Panc1 (cell line): ENCODE results near the gene ARHGAP25. TPM values are rescaled to one million over a fixed set of nuclear protein-coding genes. Genes with fewer than 3 reads are reported as not detected.
A peak's percentile ranks its signal among the peaks of the same experiment; 100 is the strongest.

Experiments
- ATAC-seq: fragments of 200-7000 bp; cut with Tn5 transposase; 2 replicates; pipeline ENCODE4 v1.9.1; 2020; ENCODE audit warnings: mild to moderate bottlenecking, moderate library complexity
- Bru-seq: library from RNA; stranded (reverse); fragments of 400-500 nt; gene quantifications from one replicate; lab custom pipeline; 2021; lab: Mats Ljungman, UMichigan
- BruChase-seq, 2 experiments: library from RNA; stranded (reverse); fragments of 400-500 nt; gene quantifications; one replicate each; lab custom pipeline; 2021; lab: Mats Ljungman, UMichigan
- BruUV-seq: library from RNA; stranded (reverse); fragments of 400-500 nt; replicated peaks from 2 replicates; lab custom pipeline; 2021; lab: Mats Ljungman, UMichigan
- CTCF ChIA-PET: fragments of 300-600 bp; sonication (Branson Sonifier 250); formaldehyde crosslinking; loops from one replicate; lab custom pipeline; 2022; ENCODE audit warnings: antibody characterized with exemption; lab: Charles Lee
- POLR2A ChIA-PET: fragments of 300-600 bp; sonication (Branson Sonifier 250); formaldehyde crosslinking; loops from one replicate; lab custom pipeline; 2022; ENCODE audit warnings: antibody characterized with exemption; lab: Charles Lee
- DNase-seq: peaks from one replicate; pipeline ENCODE4 v3.0.0-alpha.2; 2010; ENCODE audit warnings: low read depth, low spot score
- H3K27ac ChIP-seq: 2 replicates; pipeline ENCODE4 v1.5.1; 2011; ENCODE audit warnings: mild to moderate bottlenecking, low read length, inconsistent platforms
- H3K27me3 ChIP-seq: fragments of 200-500 bp; sonication (Bioruptor generic); 2 replicates; pipeline ENCODE4 v1.6.0; 2014; ENCODE audit warnings: low read length, inconsistent platforms; ENCODE audit not compliant: control insufficient read depth, insufficient read depth
- H3K36me3 ChIP-seq: fragments of 200-500 bp; sonication (Bioruptor generic); 2 replicates; pipeline ENCODE4 v1.5.1; 2014; ENCODE audit warnings: inconsistent platforms, mild to moderate bottlenecking, low read length, moderate library complexity; ENCODE audit not compliant: control insufficient read depth, insufficient read depth
- H3K4me1 ChIP-seq: 2 replicates; pipeline ENCODE4 v1.5.1; 2011; ENCODE audit warnings: inconsistent platforms, mild to moderate bottlenecking, low read length, moderate library complexity; ENCODE audit not compliant: control insufficient read depth, insufficient read depth
- H3K4me3 ChIP-seq, 2 experiments: 2 replicates each; pipeline ENCODE4 v1.5.1; 2011 to 2012; ENCODE audit warnings: low read depth in 2 of 2, low read length in 2 of 2, mild to moderate bottlenecking in 2 of 2, inconsistent platforms in 1 of 2, moderate library complexity in 1 of 2
- H3K9me3 ChIP-seq: fragments of 200-500 bp; sonication (Bioruptor generic); 2 replicates; pipeline ENCODE4 v1.5.1; 2014; ENCODE audit warnings: low read depth, mild to moderate bottlenecking, inconsistent platforms, low read length, moderate library complexity; ENCODE audit not compliant: control insufficient read depth, insufficient read depth
- POLR2AphosphoS5 ChIP-seq: IDR thresholded peaks from 2 replicates; pipeline ENCODE4 v1.6.1; 2012; ENCODE audit warnings: mild to moderate bottlenecking, low read depth, low read length, moderate library complexity
- SIN3A ChIP-seq: IDR thresholded peaks from 2 replicates; pipeline ENCODE4 v1.6.1; 2012; ENCODE audit warnings: low read depth, mild to moderate bottlenecking, low read length, moderate library complexity, borderline replicate concordance; ENCODE audit not compliant: insufficient read depth
- TCF7L2 ChIP-seq: IDR thresholded peaks from 2 replicates; pipeline ENCODE4 v1.6.1; 2011; ENCODE audit warnings: mild to moderate bottlenecking, low read depth, low read length, inconsistent platforms
- in situ Hi-C: cut with HindIII; loops from 2 replicates; pipeline ENCODE4 v1.10.0; 2016; ENCODE audit warnings: low sequenced_read_pairs, low pct_unique_long_range_greater_than_20kb
- intact Hi-C: fragments of 100-400 bp; cut with micrococcal nuclease; formaldehyde crosslinking; loops from one replicate; pipeline ENCODE4 v1.10.0; 2022; ENCODE audit not compliant: unreplicated experiment
- long read RNA-seq: library from polyadenylated mRNA; unstranded; transcript quantifications from one replicate; pipeline ENCODE4 v2.0.0, GENCODE V29; 2021; ENCODE audit not compliant: unreplicated experiment
- polyA plus RNA-seq: library from polyadenylated mRNA; unstranded; fragments of >200 nt; gene quantifications from one replicate; pipeline ENCODE4 v1.2.1, GENCODE V29; 2012; ENCODE audit warnings: missing spikeins; ENCODE audit not compliant: insufficient read length
- total RNA-seq: library from RNA; stranded (reverse); gene quantifications from one replicate; pipeline ENCODE4 v1.2.1, GENCODE V29; 2021; ENCODE audit not compliant: unreplicated experiment
- TF ChIP-seq, protein P1 (sequence below), 2 experiments: IDR thresholded peaks; 2 replicates each; pipeline ENCODE4 v1.6.1; 2011 to 2012; ENCODE audit warnings: low read depth in 2 of 2, control low read depth in 1 of 2, low read length in 1 of 2, mild to moderate bottlenecking in 1 of 2, moderate library complexity in 1 of 2; ENCODE audit not compliant: insufficient read depth in 1 of 2
- TF ChIP-seq, protein P2 (sequence below): fragments of 450-650 bp; IDR thresholded peaks from 2 replicates; pipeline ENCODE4 v1.5.1; 2017; ENCODE audit warnings: mild to moderate bottlenecking

The ARHGAP25 gene, protein sequence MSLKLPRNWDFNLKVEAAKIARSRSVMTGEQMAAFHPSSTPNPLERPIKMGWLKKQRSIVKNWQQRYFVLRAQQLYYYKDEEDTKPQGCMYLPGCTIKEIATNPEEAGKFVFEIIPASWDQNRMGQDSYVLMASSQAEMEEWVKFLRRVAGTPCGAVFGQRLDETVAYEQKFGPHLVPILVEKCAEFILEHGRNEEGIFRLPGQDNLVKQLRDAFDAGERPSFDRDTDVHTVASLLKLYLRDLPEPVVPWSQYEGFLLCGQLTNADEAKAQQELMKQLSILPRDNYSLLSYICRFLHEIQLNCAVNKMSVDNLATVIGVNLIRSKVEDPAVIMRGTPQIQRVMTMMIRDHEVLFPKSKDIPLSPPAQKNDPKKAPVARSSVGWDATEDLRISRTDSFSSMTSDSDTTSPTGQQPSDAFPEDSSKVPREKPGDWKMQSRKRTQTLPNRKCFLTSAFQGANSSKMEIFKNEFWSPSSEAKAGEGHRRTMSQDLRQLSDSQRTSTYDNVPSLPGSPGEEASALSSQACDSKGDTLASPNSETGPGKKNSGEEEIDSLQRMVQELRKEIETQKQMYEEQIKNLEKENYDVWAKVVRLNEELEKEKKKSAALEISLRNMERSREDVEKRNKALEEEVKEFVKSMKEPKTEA
- 0.49 TPM for total RNA-seq
- polyA plus RNA-seq: not detected
- percentile 8 among the genes with signal in this experiment for Bru-seq, nascent RNA
- percentile 5 among the genes with signal in this experiment for BruChase-seq, experiment 1, labeled RNA remaining after a 2-hour chase
- BruChase-seq, experiment 2, labeled RNA remaining after a 6-hour chase: percentile 1 among the genes with signal in this experiment
- long read RNA-seq, partial matches to known transcripts: 0 of 1 reads
- long read RNA-seq, other reads (novel, unspliced or antisense): 1 of 1 reads

DNA sequence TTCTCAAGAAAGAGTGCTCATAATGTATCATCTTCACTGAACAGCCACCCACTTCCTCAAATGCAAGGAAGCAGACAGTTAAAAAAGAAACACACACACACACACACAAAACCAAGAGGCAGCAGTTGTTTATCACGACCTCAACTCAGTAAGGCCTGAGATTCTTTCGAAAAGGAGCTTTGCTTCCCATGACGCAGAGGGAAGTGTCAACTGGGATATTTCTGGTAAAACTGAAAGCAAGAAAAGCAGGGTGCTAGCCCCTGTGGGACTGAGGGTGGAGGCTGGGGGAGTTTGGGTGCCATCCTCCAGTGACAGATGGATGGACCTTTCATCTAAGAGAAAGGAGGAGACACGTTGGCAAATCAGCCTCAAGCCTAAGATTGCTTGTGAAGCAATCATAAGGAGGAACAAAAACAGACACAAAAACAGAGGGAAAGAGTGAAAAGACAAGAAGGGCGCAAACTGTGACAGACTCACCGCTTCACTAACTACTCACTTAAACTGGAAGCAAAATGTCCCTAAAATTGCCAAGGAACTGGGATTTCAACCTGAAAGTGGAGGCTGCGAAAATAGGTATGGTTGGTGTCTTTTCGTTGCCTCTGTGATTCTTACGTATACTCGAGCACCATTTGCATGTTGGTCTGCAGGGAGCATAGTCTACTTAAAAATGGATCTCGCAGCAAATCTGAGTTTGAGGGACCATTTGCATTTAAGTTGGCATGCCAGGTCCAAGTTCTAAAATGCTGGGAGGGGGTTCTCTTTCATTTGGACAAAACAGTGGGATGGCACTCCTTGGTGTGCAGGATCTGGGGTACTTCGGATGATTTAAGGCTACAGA lies at the start of gene ARHGAP25:
Gene ARHGAP25, plus strand, starts transcription at position 124 of the 838 bp plus-strand sequence. Its CDS starts 389 bp downstream, at position 513.
- no TSS peak for BruUV-seq
- in situ Hi-C loops (no loop called here), intact Hi-C loops (no loop called here)
- Histone ChIP-seq H3K4me3 (no peak within 1 kb of the TSS), H3K27ac (no peak within 1 kb of the TSS), H3K27me3 (no peaks in the 10 kb centered on the region), H3K4me1 (no peaks in the 10 kb centered on the region), H3K36me3 (no peaks in the 10 kb centered on the region), H3K9me3 (no peaks in the 10 kb centered on the region)
- no peak for TF ChIP-seq POLR2AphosphoS5
- TF ChIP-seq, protein P1, sequence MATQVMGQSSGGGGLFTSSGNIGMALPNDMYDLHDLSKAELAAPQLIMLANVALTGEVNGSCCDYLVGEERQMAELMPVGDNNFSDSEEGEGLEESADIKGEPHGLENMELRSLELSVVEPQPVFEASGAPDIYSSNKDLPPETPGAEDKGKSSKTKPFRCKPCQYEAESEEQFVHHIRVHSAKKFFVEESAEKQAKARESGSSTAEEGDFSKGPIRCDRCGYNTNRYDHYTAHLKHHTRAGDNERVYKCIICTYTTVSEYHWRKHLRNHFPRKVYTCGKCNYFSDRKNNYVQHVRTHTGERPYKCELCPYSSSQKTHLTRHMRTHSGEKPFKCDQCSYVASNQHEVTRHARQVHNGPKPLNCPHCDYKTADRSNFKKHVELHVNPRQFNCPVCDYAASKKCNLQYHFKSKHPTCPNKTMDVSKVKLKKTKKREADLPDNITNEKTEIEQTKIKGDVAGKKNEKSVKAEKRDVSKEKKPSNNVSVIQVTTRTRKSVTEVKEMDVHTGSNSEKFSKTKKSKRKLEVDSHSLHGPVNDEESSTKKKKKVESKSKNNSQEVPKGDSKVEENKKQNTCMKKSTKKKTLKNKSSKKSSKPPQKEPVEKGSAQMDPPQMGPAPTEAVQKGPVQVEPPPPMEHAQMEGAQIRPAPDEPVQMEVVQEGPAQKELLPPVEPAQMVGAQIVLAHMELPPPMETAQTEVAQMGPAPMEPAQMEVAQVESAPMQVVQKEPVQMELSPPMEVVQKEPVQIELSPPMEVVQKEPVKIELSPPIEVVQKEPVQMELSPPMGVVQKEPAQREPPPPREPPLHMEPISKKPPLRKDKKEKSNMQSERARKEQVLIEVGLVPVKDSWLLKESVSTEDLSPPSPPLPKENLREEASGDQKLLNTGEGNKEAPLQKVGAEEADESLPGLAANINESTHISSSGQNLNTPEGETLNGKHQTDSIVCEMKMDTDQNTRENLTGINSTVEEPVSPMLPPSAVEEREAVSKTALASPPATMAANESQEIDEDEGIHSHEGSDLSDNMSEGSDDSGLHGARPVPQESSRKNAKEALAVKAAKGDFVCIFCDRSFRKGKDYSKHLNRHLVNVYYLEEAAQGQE (IDR thresholded peaks at IDR 0.05; ENCODE audit: insufficient read depth in 1 of 2, low read depth in 2 of 2, low read length in 1 of 2): no peak
- TF ChIP-seq TCF7L2: no peak
- no peak for TF ChIP-seq SIN3A
- TF ChIP-seq, protein P2, sequence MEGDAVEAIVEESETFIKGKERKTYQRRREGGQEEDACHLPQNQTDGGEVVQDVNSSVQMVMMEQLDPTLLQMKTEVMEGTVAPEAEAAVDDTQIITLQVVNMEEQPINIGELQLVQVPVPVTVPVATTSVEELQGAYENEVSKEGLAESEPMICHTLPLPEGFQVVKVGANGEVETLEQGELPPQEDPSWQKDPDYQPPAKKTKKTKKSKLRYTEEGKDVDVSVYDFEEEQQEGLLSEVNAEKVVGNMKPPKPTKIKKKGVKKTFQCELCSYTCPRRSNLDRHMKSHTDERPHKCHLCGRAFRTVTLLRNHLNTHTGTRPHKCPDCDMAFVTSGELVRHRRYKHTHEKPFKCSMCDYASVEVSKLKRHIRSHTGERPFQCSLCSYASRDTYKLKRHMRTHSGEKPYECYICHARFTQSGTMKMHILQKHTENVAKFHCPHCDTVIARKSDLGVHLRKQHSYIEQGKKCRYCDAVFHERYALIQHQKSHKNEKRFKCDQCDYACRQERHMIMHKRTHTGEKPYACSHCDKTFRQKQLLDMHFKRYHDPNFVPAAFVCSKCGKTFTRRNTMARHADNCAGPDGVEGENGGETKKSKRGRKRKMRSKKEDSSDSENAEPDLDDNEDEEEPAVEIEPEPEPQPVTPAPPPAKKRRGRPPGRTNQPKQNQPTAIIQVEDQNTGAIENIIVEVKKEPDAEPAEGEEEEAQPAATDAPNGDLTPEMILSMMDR: no peak
- ATAC-seq (no peak), DNase-seq (no peak)
- POLR2A ChIA-PET: no interaction called here
- CTCF ChIA-PET: no interaction called here

DNA sequence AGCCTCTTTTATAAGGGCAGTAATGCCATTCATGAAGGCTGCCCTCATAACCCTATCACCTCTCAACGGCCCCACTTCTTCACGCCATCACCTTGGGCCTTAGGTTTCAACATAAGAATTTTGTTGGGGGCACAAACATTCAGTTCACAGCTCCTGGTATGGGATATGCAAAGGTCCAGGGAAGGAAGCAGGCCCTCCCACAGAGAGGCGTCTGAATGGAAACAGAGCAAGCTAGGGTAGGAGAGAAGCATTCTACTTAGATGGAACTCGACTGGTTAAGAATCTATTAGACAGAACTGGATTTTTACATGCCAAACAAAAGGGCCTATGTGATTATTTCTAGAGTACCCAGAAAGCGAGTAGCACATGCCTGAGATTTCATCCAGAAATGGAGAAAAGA lies 48.4 kb upstream of the ARHGAP25 start:
- H3K36me3 ChIP-seq: no peaks in the 10 kb centered on the region
- no TSS peak for BruUV-seq
- no peak for ATAC-seq
- ChIA-PET CTCF (no interaction called here), POLR2A (no interaction called here)
- no peaks in the 10 kb centered on the region for H3K4me1 ChIP-seq
- TF ChIP-seq, protein P1 (IDR thresholded peaks at IDR 0.05; ENCODE audit: insufficient read depth in 1 of 2, low read depth in 2 of 2, low read length in 1 of 2): no peak
- TF ChIP-seq POLR2AphosphoS5 (no peak), TCF7L2 (no peak), SIN3A (no peak)
- TF ChIP-seq, protein P2: no peak
- H3K27ac ChIP-seq: no peak overlapping the region
- peaks cover 2% of the 10 kb centered on the region; the same call in 1 of the 2 replicates for H3K27me3 ChIP-seq
- no peak for DNase-seq
- in situ Hi-C loops (no loop called here), intact Hi-C loops (no loop called here)
- no peaks in the 10 kb centered on the region for H3K9me3 ChIP-seq
- H3K4me3 ChIP-seq: no peak overlapping the region
